ENCODE data around the gene DPH2.

The DPH2 gene

DNA sequence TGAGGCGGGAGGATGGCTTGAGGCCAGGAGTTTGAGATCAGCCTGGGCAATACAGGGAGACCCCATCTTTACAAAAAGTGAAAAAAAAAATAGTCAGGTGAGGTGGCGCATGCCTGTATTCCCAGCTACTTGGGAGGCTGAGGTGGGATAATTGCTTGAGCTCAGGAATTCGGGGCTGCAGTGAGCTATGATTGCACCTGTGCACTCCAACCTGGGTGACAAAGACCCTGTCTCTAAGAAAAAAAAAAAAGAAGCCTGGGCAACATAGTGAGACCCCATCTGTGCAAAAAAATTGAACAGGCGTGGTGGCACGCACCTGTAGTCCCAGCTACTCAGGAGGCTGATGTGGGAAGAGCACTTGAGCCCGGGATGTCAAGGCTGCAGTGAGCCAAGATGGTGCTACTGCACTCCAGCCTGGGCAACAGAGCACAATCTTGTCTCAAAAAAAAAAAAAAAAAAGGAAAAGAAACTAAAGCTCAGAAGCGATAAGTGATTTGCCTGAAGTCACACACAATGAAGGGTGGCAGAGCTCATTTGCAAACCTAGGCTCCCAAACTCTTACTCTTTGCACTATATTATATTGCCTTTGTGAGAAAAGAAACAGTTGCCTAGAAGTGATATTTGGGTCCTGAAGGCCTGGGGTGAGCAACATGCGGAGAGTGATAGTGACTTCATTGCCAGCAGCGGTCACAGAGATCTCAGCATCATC lies 23.6 kb downstream of the DPH2 start:
- Mint-ChIP-seq H3K27ac (no peak overlapping the region), H3K9me3 (ENCODE audit: low read depth) (no peaks in the 10 kb centered on the region), H3K4me1 (ENCODE audit: low read depth) (peaks cover 13% of the 10 kb centered on the region), H3K36me3 (no peaks in the 10 kb centered on the region), H3K27me3 (no peaks in the 10 kb centered on the region), H3K4me3 (no peak overlapping the region)

DNA sequence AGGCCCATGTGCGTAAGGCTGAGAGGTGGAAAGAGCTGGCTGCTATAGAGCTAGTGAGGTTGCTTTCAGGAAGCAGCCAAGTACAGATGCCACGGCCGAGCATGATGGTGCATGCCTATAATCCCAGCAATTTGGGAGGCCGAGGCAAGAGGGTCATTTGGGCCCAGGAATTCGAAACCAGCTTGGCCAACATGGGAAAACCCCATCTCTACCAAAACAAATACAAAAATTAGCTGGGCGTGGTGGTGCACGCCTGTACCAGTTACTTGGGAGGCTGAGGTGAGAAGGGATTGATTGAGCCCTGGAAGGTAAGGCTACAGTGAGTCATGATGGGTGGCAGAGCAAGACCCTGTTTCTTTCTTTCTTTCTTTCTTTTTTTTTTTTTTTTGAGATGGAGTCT lies 24.3 kb downstream of the DPH2 start:
- H3K4me1 Mint-ChIP-seq (ENCODE audit: low read depth) = peaks cover 13% of the 10 kb centered on the region
- H3K27me3 Mint-ChIP-seq = no peaks in the 10 kb centered on the region
- peaks cover 2% of the 10 kb centered on the region for H3K36me3 Mint-ChIP-seq
- no peaks in the 10 kb centered on the region for H3K9me3 Mint-ChIP-seq (ENCODE audit: low read depth)
- H3K27ac Mint-ChIP-seq = no peak overlapping the region
- no peak overlapping the region for H3K4me3 Mint-ChIP-seq

DNA sequence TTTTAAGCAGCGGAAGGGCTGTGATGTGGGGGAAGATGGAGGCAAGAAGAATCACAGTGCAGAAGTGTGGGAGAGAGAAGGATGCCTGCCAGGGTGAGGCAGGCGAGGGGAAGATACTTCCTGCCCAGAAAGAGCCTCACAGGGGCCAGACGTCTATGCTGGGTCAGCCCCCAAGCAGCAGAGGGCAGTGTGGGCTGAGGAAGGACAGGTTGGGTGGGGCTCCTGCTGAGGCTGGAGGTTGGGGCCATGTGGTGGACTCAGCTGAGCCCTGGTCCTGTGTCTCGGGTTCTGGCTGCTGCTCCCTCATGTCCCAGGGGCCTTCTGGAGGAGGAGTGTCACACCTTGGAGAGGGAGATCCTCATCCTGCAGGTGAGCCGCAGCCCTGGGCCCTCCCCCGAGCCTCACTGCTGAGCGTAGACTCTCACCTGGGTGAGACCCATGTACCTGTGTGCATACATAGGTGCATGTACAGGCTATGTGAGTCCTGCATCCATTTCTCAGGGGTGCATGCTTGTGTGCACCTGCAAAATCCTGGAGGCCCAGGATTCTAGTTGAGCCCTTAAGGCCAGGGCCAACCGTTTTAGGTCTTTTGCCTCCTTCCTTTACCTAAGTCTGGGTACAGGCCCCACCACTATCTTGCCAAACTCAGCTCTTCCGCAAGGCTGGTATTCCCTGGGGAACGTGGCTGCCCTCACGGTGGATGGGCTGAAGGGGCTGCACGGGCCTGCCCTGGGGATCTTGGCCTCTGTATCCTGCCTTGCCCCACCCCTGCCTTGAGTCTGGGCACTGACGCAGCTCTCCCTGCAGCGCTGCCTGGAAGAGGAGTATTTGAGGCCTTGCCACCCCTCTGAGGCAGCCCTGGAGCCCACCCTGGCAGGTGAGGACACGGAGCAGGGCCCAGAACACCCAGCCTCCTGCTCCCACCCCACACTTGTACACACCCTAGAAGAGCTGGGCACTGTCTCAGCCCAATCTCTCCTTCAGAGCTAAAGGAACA lies 25.3 kb downstream of the DPH2 start:
- Mint-ChIP-seq H3K27me3 (no peaks in the 10 kb centered on the region), H3K4me1 (ENCODE audit: low read depth) (peaks cover 13% of the 10 kb centered on the region), H3K4me3 (no peak overlapping the region), H3K36me3 (peaks cover 2% of the 10 kb centered on the region), H3K9me3 (ENCODE audit: low read depth) (no peaks in the 10 kb centered on the region), H3K27ac (no peak overlapping the region)

DNA sequence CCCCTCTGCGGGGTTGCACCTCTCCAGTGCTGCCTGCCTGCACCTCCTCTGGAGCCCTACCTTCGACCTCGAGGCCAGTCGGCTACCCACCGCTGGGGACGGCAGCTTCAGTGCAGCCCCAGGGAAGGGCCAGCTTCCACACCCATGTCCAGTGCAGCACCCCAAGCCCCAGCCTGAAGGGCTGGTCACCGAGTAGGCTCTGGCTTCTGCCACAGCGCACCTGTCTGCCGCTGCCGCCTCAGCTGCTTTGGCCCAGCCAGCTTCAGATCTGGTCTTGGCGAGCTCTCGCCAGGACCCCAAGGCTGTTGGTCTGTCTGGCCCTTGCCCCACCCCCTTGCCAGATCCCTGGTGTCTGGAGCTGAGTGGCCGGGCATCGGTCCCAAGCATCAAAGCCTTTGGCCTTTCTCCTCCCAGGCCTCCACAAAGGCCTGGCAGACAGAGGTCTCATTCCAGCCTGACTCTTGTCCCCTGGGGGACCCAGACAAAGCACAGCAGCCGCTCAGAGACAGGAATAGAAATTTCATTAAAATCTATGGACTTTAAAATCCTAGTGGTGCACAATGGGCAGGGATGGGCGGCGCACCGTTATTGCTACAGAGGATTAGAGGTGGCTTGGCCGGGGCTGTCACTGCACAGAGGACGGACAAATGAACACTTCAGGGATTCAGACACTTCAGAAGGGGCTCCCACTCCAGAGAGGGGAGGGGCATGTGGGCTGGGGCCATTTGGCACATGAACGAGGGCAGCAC lies 26.3 kb downstream of the DPH2 start:
- Mint-ChIP-seq H3K9me3 (ENCODE audit: low read depth) (no peaks in the 10 kb centered on the region), H3K27me3 (no peaks in the 10 kb centered on the region), H3K36me3 (peaks cover 5% of the 10 kb centered on the region), H3K4me3 (no peak overlapping the region), H3K4me1 (ENCODE audit: low read depth) (peaks cover 12% of the 10 kb centered on the region), H3K27ac (no peak overlapping the region)

DNA sequence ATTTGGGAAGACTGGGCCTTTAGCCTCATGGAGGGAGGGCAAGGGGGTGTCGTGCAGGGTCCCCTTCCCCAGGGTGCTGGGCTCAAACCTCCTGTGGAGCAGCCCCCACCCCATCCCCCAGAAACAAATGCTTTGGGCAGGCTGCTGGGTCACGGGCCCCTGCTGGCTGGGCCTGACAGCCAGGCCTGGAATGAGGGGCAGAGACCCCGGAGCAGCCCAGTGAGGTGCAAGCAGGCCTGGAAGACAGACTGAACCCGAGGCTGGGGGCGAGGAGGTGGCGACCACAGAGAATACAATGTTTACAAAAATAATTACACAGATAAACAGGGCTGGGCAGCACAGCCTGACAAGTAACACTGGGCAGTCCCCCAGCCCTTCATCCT lies 26.9 kb downstream of the DPH2 start:
- Mint-ChIP-seq H3K27ac (no peak overlapping the region), H3K9me3 (ENCODE audit: low read depth) (no peaks in the 10 kb centered on the region), H3K36me3 (peaks cover 5% of the 10 kb centered on the region), H3K27me3 (no peaks in the 10 kb centered on the region), H3K4me3 (no peak overlapping the region), H3K4me1 (ENCODE audit: low read depth) (peaks cover 9% of the 10 kb centered on the region)

DNA sequence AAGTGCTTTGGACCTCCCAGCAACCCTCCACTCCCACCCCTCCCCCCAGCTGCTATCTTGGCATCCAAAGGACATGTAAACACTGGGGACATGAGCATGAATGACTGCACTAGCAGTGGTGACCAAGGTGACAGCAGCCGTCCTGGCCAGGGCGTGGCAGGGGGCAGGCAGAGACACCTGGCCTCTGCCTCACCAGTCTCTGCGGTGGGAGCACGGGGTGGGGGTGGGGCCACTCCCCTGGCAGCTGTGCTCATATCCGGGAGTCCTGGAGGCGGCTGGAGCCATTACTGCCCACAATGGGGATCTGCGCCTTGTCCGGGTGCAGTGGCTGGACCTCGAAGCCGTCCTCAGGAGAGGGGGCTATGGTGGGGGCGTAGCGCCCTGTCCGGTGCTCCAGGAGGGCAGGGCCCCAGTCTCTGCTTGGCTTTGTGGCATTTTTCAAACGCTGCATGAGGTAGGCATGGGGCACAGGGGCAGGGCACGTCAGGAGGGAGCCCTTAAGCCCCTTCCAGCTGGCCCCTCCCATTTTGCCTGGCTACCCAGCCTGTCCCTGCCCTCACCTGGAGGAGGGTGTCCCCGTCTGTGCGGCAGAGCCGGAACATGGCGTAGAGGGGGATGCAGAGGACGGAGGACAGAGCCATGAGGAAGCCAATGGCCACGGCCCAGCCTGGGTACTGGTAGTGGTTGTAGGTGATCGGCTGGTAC lies 27.6 kb downstream of the DPH2 start:
- Mint-ChIP-seq H3K9me3 (ENCODE audit: low read depth) (no peaks in the 10 kb centered on the region), H3K27ac (no peak overlapping the region), H3K27me3 (no peaks in the 10 kb centered on the region), H3K36me3 (peaks cover 5% of the 10 kb centered on the region), H3K4me3 (no peak overlapping the region), H3K4me1 (ENCODE audit: low read depth) (peaks cover 4% of the 10 kb centered on the region)

DNA sequence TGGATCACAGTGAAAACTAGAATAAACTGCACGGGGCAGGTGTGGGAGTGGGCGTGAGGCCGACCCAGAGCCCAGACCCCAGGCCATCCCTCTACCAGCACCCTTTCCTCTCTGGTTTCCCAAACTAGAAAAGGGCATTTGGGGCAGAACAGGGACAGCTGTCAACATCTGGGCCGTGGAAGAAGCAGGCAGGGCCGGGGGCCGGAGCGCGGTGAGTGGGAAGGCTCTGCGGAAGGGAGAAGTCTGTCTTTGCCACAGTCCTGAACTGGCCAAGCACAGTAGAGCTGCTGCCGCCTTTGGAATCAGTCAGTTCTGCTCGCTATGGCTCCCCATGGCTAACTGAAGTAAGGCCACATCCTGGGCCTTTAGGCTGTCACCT lies 28.2 kb downstream of the DPH2 start:
- H3K27me3 Mint-ChIP-seq = no peaks in the 10 kb centered on the region
- H3K36me3 Mint-ChIP-seq = peaks cover 5% of the 10 kb centered on the region
- no peaks in the 10 kb centered on the region for H3K9me3 Mint-ChIP-seq (ENCODE audit: low read depth)
- H3K4me1 Mint-ChIP-seq (ENCODE audit: low read depth) = no peaks in the 10 kb centered on the region
- no peak overlapping the region for H3K4me3 Mint-ChIP-seq
- H3K27ac Mint-ChIP-seq = no peak overlapping the region

DNA sequence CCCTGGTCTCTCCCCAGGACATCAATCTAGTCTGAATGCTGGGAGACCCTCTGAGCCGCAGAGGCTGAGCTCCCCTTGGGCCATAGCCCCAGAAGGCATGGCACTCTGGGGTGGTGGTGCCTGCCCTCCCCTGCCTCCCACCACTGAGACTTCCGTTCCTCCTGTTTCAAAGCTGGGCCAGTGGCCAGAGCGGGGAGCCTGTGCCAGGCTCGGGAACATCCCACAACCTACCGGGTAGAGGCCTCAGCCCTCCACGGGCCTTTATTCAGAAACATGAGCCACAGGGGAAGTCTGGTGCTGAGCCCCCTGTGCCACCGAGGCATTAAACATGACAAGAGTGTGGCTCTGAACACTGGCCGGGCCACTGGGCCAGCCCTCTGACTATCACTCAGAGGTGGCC lies 29.6 kb downstream of the DPH2 start:
- peaks cover 5% of the 10 kb centered on the region for H3K36me3 Mint-ChIP-seq
- H3K27me3 Mint-ChIP-seq = no peaks in the 10 kb centered on the region
- no peak overlapping the region for H3K27ac Mint-ChIP-seq
- no peaks in the 10 kb centered on the region for H3K9me3 Mint-ChIP-seq (ENCODE audit: low read depth)
- no peak overlapping the region for H3K4me3 Mint-ChIP-seq
- H3K4me1 Mint-ChIP-seq (ENCODE audit: low read depth) = no peaks in the 10 kb centered on the region

DNA sequence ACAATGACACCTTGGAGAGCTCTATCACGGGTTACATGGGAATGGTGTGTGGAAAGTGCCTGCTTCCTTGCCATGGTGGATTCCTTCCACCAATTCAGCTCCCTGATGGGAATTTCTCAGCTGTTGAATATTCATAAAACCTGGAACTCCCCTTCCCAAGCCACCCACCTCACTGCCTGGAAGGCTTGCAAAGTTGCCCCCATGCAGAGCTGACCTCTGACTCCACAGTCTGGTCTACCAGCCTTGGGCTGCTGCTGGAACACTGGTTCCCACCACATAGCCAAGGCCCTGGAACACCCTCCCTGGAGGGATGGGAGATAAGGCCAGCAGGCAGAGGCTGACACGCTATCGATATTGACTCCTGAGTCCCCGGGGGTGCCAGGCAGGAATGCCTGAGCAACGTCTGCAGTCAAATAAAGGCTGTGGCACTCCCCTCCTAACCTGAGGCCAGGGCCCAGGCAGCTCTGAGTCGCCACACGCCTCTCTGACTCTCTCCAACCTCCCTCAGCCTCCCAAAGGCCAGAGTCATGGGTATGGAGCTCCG lies 30.4 kb downstream of the DPH2 start:
- Mint-ChIP-seq H3K4me3 (no peak overlapping the region), H3K36me3 (peaks cover 5% of the 10 kb centered on the region), H3K27me3 (no peaks in the 10 kb centered on the region), H3K9me3 (ENCODE audit: low read depth) (no peaks in the 10 kb centered on the region), H3K27ac (no peak overlapping the region), H3K4me1 (ENCODE audit: low read depth) (no peaks in the 10 kb centered on the region)

DNA sequence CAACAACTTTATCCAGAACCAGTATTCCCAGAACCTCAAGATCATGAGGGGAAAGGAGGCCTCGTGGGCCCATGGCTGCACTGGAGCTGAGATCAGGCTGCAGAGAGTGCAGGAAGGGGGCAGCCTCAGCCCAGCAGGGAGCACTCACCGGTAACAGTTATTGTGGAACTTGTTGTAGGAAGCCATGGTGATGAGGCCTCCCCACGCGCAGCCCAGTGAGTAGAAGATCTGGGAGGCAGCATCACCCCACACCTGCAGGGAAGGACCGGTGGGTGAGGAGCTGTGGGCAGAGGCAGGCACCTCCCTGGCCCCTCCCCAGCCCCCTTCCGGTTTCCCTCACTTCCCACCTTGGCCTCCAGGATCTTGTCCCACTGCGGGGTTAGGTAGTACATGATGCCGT lies 32.4 kb downstream of the DPH2 start:
- no peaks in the 10 kb centered on the region for H3K9me3 Mint-ChIP-seq (ENCODE audit: low read depth)
- H3K4me3 Mint-ChIP-seq = no peak overlapping the region
- no peaks in the 10 kb centered on the region for H3K4me1 Mint-ChIP-seq (ENCODE audit: low read depth)
- peaks cover 5% of the 10 kb centered on the region for H3K36me3 Mint-ChIP-seq
- no peaks in the 10 kb centered on the region for H3K27me3 Mint-ChIP-seq
- H3K27ac Mint-ChIP-seq = no peak overlapping the region

DNA sequence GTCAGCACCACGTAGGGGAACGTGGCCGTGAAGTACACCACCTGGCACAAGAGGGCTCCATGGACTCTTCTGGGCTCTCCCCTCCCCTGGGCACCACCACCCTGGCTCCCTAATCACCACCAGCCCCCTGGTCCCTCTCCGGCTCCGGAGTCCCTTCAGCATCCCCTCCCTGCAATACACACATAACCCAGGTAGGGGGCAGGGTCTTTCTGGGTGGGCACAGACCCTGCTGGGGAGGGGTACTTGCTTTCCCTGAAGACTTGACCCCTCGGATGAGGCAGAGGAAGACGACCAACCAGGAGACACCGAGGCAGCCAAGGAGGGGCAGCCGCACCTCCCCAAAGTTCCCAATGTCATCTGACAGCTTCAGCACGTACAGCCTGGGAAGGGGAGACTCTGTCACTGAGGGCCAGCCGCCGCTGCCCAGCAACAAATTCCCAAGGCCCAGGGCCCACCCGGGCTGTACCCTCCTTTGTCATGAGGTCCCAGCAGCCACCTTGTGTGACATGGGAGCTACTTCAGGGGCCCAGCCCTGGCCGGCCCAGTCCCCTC lies 32.9 kb downstream of the DPH2 start:
- Mint-ChIP-seq H3K36me3 (peaks cover 5% of the 10 kb centered on the region), H3K27me3 (no peaks in the 10 kb centered on the region), H3K4me3 (no peak overlapping the region), H3K9me3 (ENCODE audit: low read depth) (no peaks in the 10 kb centered on the region), H3K4me1 (ENCODE audit: low read depth) (no peaks in the 10 kb centered on the region), H3K27ac (no peak overlapping the region)

DNA sequence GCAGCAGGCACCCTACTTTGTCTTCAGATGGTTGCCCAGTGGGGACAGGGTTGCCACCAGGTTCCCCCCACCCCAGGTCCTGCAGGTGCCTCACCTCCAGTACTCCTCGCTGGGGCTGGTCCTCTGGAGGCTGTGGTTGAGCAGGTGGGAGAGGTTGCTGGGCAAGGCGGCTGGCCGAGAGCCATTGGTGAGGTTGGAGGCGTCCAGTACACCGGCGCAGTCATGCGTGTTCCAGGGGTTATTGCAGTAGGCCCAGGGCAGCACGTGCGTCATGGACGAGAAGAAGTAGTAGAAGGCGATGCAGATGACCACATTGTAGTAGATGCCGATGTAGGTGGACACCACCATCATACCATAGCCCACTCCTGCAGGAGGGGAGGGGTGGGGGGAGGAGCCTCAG lies 38.4 kb downstream of the DPH2 start:
- Mint-ChIP-seq H3K36me3 (no peaks in the 10 kb centered on the region), H3K4me1 (ENCODE audit: low read depth) (peaks cover 6% of the 10 kb centered on the region)

DNA sequence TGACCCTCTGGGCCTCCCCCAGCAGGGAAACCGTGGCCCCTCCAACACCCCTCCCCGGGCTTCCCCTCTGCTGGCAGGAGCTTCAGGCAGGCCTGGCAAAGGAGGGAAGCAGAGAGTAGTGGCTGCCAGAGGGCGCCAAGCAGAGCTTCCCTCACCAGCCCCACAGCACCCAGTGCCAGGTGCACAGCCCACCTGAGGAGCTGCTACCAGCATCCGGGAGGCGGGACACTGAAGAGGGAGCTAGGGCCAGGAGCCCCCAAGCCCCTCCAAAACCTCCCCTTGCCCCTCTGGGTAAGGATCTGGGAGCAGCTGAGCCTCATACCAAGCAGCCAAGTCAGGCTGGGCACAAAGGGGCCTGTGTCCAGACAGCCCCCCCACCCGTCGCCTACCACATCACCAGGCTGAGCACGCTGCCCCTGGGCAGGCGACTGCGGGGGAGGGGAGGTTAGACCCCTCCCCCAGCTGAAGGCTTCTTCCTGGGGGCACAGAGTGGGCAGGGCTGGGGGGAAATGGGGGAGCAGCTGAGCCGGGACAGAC lies 41.2 kb downstream of the DPH2 start:
- Mint-ChIP-seq H3K4me1 (ENCODE audit: low read depth) (peaks cover 14% of the 10 kb centered on the region), H3K9me3 (ENCODE audit: low read depth) (no peaks in the 10 kb centered on the region), H3K4me3 (no peak overlapping the region), H3K36me3 (no peaks in the 10 kb centered on the region), H3K27ac (no peak overlapping the region), H3K27me3 (no peaks in the 10 kb centered on the region)

More for the DNA sequence above, 38.4 kb downstream of the DPH2 start:
- Mint-ChIP-seq H3K27me3 (no peaks in the 10 kb centered on the region), H3K27ac (no peak overlapping the region), H3K4me3 (no peak overlapping the region), H3K9me3 (ENCODE audit: low read depth) (no peaks in the 10 kb centered on the region)

DNA sequence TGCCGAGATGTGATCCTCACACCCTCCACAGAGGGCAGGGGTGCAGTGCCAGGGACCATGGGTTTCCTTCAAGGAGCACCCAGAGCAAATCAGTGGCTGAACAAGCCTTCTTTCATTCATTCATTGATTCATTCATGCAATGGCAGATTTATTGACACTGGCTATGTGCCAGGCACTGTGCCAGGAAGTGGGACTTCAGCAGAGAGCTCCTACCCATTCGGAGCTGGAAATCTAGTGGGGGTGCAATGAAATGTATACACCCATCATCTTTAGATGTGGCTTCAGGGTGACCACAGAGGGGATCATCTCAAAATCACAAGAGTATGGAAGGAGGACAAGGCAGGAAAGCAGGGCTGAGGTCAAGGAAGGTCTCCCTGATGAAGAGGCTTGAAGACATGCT lies 42.6 kb downstream of the DPH2 start:
- H3K4me1 Mint-ChIP-seq (ENCODE audit: low read depth) = peaks cover 14% of the 10 kb centered on the region
- H3K27me3 Mint-ChIP-seq = no peaks in the 10 kb centered on the region
- no peak overlapping the region for H3K27ac Mint-ChIP-seq
- no peaks in the 10 kb centered on the region for H3K36me3 Mint-ChIP-seq
- H3K4me3 Mint-ChIP-seq = no peak overlapping the region
- H3K9me3 Mint-ChIP-seq (ENCODE audit: low read depth) = no peaks in the 10 kb centered on the region
